Lower leg skin (tissue), 3 donors: ENCODE results near the gene MCTP2.

Source experiments
- POLR2A ChIP-seq, 2 donors: fragments of 450-650 bp; IDR thresholded peaks; one replicate each; pipeline ENCODE4 v1.6.1; 2016 to 2017; ENCODE audit warnings: antibody characterized with exemption in 2 of 2, mild to moderate bottlenecking in 1 of 2, moderate library complexity in 1 of 2
- TF ChIP-seq, protein P1 (sequence below), 3 donors: fragments of 450-650 bp; IDR thresholded peaks; one replicate each; pipeline ENCODE4 v1.5.1; 2016; ENCODE audit warnings: antibody characterized with exemption in 3 of 3, mild to moderate bottlenecking in 3 of 3, moderate library complexity in 2 of 3

DNA sequence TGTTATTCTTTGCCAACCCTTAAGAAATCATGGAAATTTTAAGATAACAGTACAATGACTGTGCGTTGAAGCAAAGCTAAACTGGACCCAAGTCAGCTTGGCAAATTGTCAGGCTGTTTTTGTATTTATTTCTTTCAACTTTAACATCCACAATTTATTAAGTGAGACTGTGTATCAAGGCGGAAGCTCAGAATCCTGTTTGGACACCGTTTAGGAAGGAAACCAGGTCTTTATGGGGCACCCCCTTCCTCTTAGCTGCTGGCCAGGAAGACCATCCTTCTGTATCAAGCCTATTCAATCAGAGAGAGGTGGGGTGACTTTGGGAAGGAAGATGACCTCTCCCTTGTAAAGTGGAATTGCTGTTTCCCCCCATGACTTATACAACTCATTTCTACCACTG is 166.0 kb downstream of the MCTP2 start:
- TF ChIP-seq, protein P1, sequence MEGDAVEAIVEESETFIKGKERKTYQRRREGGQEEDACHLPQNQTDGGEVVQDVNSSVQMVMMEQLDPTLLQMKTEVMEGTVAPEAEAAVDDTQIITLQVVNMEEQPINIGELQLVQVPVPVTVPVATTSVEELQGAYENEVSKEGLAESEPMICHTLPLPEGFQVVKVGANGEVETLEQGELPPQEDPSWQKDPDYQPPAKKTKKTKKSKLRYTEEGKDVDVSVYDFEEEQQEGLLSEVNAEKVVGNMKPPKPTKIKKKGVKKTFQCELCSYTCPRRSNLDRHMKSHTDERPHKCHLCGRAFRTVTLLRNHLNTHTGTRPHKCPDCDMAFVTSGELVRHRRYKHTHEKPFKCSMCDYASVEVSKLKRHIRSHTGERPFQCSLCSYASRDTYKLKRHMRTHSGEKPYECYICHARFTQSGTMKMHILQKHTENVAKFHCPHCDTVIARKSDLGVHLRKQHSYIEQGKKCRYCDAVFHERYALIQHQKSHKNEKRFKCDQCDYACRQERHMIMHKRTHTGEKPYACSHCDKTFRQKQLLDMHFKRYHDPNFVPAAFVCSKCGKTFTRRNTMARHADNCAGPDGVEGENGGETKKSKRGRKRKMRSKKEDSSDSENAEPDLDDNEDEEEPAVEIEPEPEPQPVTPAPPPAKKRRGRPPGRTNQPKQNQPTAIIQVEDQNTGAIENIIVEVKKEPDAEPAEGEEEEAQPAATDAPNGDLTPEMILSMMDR (IDR thresholded peaks at IDR 0.05) = no peak
- no peak for TF ChIP-seq POLR2A (IDR thresholded peaks at IDR 0.05)
